ENCODE data around the gene RAB15.

Gene RAB15

GRCh38 chr14:64971943-64972791 is at the start of gene RAB15:
RAB15 (minus strand) TSS chr14:64972336; CDS start chr14:64972076, 260 bp downstream.
- in situ Hi-C loops (cut with MboI; ENCODE audit: low sequenced_read_pairs): no loop called here

- in situ Hi-C loops (cut with MboI; ENCODE audit: low sequenced_read_pairs): no loop called here
These were observed 47.9 kb upstream of the RAB15 start for GRCh38 chr14:65019944-65020566.

DNA sequence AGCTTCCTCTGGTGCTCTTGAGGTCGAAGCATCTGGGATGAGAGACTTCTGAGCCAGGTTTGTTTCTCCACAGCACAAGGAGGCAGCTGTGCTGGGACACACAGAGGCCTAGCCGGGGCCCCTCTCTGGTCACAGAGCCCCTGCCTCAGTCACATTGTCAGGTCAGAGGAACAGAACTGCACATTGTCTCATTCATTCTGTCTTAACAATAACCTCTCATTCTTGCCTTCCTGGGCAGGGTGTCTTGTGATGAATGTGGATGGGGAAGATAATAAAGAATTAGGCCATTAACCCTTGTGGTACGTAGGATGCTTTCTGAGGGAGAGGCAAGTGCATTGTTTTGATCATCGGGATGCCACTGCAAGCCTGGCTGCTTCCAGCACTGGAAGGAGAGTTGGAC is 44.3 kb upstream of the RAB15 start:
- in situ Hi-C loops (cut with MboI; ENCODE audit: low sequenced_read_pairs): no loop called here

DNA sequence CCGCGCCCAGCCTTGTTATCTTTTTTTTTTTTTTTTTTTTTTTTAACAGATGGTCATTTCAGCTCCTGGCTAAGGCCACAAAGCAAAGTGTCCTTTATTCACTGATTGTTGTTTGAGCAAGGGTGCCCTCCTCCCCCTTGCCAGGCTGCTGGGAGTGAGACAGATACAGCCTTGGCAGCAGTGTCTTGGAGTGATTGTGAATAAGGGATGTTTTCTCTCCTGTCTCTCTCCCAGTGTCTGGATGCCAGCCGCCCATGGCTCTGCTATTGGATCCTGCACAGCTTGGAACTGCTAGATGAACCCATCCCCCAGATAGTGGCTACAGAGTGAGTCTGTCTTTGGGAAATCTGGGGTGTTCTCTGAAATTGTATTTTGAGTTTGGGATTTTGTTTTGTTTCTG is 43.3 kb upstream of the RAB15 start:
- in situ Hi-C loops (cut with MboI; ENCODE audit: low sequenced_read_pairs): no loop called here

GRCh38 chr14:65012353-65012752 is 40.2 kb upstream of the RAB15 start:
- in situ Hi-C loops (cut with MboI; ENCODE audit: low sequenced_read_pairs): no loop called here

- in situ Hi-C loops (cut with MboI; ENCODE audit: low sequenced_read_pairs): no loop called here
These were observed 39.4 kb upstream of the RAB15 start for GRCh38 chr14:65011538-65011937.

DNA sequence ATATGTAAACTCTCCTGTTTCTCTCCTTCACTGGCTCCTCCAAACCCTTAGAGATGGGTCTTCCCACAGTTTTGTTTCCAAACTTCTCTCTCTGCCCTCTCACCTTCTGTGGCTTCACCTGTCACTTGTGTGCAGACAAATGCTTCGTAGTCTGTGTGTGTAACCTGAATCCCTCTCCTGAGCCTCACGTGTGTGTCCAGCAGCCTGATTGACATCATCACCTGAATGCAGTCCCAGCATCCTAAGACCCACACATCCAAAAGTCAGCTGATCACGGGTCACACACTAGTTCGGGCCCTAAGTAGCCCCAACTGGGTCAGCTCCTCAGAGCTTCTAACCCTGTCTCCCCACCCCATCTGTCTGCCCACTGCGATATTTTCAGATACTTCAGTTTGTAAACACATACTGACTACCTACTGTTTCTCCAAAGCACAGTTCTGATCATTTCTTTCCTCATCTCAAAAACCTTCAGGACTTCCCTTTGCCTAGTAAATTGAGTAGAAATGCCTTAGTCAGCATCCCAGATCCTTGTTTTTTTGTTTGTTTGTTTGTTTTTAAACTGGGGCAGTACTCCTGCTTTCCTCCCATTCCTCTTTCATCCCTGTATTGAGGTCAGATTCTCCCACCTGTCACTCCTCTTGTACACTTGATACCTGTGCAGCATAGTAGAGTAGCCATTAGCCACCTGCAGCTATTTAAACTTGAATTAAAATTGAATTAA is 38.2 kb upstream of the RAB15 start:
- in situ Hi-C loops (cut with MboI; ENCODE audit: low sequenced_read_pairs): no loop called here

DNA sequence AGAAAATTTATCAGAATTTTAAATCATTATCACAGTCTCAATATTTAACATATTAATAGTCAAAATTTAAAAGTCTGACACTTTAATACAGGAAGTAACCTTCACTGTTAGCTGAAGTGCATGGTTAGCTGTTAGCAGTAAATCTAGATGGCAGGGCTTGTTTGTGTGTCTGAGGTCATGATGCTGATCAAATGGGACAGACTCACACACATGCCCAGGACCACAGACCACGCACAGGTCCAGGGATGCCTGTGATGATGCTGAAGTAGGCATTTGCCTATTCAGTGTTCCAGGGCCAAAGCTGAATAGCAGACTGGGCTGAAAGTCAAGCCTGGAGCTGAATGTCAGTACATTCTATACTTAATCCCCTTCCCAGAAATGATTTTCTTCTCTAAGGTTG is 35.1 kb upstream of the RAB15 start:
- in situ Hi-C loops (cut with MboI; ENCODE audit: low sequenced_read_pairs): no loop called here

- in situ Hi-C loops (cut with MboI; ENCODE audit: low sequenced_read_pairs): no loop called here
These were observed 34.2 kb upstream of the RAB15 start for GRCh38 chr14:65006261-65006721.

- in situ Hi-C loops (cut with MboI; ENCODE audit: low sequenced_read_pairs): no loop called here
These were observed 31.3 kb upstream of the RAB15 start for GRCh38 chr14:65003394-65003793.

- in situ Hi-C loops (cut with MboI; ENCODE audit: low sequenced_read_pairs): no loop called here
These were observed 30.6 kb upstream of the RAB15 start for GRCh38 chr14:65002586-65003210.

DNA sequence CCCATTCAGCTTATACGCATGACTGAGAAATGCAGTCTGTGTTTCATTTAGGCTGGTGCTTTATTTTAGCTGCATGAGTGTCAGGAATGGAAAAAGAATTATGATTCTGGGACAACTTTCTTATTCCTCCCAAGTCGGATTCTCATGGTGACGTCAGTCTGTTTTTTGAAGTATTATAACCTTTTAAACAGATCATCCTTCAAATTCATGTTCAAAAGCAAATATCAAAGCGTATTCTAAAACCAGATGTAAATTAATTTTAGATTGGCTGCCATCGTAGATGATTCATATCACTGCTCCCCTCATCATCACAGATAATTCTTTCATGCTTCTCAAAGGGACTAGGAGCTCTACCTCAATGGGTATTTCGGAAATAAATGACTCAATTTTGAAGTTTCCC is 29.6 kb upstream of the RAB15 start:
- in situ Hi-C loops (cut with MboI; ENCODE audit: low sequenced_read_pairs): no loop called here

DNA sequence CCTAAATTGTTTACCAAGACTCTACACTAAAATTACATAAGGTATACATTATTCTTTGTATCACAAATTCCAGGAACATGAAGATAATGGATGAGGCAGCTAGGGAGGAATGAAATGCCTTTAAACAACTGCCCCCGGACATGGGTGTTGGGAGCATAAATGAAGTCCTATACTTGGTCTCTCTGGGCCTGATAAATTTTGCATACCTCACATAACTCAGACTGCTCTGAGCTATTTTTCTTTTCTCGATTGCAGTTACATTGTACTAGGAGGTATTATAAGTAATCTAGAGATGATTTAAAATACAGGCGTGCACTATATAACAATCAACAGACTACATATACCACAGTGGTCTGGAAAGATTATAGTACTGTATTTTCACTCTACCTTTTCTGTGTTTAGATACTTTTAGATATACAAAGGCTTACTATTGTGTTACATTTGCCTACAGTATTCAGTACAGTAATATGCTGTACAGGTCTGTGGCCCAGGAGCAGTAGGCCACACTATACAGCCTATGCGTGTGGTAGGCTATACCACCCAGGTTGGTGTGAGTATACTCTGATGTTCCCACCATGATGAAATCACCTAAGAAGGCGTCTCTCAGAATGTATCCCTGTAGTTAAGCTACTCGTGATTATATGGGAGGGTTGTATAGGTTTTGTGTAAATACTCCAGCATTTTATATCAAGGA is 28.9 kb upstream of the RAB15 start:
- in situ Hi-C loops (cut with MboI; ENCODE audit: low sequenced_read_pairs): no loop called here

- in situ Hi-C loops (cut with MboI; ENCODE audit: low sequenced_read_pairs): no loop called here
These were observed 26.4 kb upstream of the RAB15 start for GRCh38 chr14:64998455-64998931.

DNA sequence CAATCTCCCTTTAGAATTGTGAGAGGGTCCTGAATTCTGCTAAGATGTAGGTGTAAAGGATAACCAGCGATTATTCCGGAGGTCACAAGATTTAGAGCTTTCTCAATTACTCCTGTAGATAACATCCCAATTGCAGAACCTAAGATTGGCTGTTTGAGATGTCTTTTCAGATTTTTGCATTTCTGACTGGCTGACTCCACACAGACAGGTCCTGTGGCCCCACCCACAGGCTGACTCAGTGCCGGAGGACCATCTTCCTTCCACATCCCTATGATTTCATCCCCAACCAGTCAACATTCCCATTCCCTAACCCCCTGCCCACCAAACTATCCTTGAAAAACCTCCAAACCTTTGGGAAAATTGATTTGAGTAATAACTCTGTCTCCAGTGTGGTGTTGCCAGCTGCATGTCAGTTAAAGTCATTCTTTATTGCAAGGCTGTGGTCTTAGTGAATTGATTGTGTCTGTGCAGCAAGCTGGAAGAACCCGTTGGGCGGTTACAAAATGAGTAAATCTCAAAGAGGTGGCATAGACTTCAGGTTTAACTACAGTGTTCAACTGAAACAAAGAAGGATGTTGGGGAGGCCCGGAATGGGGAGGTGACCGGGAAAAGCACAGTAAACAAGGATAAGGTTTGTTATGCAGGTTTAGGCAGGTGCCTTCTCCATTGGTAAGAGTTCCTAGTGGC is 25.1 kb upstream of the RAB15 start:
- in situ Hi-C loops (cut with MboI; ENCODE audit: low sequenced_read_pairs): no loop called here

DNA sequence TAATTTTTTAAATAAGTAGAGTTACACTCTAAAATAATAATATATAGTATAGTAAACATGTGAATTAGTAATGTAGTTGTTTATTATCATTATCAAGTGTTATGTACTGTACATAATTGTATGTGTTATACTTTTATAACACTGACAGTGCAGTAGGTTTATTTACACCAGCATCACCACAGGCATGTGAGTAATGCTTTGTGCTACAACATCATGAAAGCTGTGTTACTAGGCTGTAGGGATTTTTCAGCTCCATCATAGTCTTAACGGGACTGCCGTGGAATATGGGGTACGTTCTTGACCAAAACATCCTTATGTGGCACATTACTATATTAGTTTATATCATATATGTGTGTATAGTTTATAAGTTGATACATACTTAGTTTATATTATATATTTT is 23.2 kb upstream of the RAB15 start:
- in situ Hi-C loops (cut with MboI; ENCODE audit: low sequenced_read_pairs): no loop called here

- in situ Hi-C loops (cut with MboI; ENCODE audit: low sequenced_read_pairs): no loop called here
These were observed 22.4 kb upstream of the RAB15 start for GRCh38 chr14:64994540-64994939.

DNA sequence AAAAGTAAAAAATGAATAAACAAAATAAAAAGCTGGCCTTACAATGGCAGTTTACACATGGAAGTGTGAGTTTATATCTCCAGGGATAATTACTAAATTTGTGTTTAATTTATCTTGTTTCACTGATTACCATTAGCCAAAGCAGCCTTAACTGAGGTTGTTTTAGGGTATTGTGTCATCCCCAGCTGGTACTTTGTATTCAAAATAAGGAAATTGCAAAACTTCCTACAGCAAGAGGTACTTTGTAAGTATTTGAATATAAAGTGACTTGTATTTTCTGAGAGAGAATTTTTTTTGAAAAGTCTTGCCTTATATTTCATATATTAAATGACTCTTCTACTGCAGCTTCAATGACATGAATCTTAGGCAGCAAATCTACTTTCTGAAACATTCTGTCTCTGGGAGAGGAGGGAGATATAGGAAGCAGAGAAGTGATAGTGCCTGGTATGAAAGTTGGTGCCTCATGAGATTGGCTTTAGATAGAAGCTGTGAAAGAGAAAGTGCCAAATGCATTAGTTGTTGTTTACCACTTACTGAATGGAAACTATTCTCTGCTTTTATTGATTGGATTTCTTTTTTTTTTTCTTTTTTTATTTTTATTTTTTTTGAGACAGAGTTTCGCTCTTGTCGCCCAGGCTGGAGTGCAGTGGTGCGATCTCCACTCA is 21.3 kb upstream of the RAB15 start:
- in situ Hi-C loops (cut with MboI; ENCODE audit: low sequenced_read_pairs): no loop called here

DNA sequence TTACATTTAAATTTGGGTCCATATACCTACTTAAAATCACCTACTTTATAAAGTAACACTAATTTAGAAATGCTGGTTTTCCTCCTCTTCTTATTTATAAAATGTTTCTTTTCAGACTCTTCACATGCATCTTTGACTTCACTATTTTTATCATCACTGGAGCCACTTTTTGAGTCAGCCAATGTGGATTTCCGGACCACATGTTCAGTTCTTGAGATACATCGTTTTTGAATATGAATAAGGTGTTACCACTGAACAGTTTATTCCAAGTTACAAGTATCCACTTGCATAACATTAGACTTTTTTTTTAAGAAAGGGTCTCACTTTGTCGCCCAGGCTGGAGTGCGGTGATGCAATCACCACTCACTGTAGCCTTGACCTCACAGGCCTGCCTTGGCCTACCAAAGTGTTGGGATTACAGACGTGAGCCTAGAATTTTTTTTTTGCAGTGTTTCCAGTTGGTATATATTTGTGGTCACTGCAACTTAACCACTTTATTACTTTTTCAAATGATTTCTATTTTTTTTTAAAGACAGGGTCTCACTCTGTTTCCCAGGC is 20.3 kb upstream of the RAB15 start:
- in situ Hi-C loops (cut with MboI; ENCODE audit: low sequenced_read_pairs): no loop called here

All from HL-60/S4 treated with phorbol 12-myristate 13-acetate at 8.2 ng/mL for 4 days and 3 days (cell line).